Measurements from ENCODE around the gene CSF1R.
"Not testable (repeated sequence)": the region's sequence is repeated elsewhere in the genome, so short reads cannot be mapped to it uniquely, and the experiment has no call there.

The CSF1R gene

DNA sequence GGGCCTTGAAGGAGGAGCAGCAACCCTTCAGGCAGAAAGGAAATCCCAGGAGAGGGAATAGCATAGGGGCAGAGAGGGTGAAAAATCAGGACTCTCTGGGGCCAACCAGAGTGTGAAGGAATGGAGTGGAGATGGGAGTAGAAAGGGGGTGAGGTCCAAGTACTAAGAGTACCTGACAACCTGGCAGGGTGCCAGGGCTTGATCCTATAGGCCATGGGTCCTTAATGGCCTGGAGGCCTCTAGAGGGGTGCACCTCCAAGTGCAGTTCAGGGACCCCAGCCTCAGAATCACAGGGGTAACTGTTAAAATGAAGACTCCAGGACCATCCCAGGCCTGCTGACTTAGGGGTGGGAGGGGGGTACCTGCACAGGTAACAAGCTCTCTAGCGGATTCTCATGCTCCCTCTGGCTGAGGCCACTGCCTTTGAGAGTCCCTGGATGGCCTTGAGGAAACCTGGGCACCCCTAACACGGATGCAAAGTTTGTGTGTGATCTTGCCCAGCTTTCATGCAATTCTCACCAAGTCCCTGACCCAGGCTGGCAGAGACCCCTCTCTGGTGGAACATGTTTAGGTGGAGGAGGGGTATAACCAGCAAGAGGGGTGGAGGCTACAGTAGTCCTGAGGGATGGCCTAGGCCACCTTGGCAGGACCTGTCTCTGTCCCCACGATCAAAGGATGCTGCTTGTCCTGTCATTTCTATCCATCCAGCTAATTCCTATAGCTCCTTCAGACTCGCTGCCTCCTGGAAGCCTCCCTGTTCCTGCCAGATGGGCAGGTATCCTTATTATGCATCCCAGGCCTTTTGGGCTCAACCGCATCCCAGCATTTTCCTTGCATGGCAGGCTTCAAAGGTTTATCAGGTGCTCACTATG is 17.6 kb upstream of the CSF1R start:
- no peak for DNase-seq

DNA sequence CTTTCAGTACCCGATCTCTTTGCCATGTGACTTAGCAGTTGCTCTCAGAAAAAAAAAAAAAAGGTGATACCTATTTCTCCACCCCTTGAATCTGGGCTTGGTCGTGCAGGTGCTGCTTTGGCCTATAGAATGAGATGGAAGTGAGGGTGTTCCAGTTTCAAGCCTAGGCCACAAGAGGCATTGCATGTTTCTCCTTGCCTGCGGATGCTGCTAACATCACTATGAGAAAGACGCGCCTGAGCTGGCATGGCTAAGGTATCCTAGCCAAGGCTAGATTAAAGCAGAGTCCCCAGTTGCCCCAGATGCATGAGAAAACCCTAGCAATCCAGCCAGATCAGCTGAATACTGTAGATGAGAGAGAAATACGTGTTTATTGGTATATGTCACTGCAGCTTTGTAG is 14.7 kb upstream of the CSF1R start:
- no peak for DNase-seq

DNA sequence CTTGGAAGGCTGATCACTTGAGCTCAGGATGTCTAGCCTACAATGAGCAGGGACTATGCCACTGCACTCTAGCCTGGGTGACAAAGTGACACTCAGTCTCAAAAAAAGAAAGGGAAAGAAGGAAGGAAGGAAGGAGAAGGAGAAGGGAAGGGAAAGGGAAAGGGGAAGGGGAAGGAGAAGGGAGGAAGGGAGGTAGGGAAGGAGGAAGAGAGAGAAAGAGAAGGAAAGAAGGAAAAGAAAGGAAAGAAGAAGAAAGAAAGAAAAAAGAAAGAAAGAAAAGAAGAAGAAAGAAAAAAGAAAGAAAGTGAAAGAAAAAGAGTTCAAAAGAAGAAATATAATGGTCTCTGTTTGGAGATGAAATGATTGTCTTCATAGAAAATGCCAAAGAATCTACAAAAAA is 10.8 kb upstream of the CSF1R start:
- DNase-seq: no peak

DNA sequence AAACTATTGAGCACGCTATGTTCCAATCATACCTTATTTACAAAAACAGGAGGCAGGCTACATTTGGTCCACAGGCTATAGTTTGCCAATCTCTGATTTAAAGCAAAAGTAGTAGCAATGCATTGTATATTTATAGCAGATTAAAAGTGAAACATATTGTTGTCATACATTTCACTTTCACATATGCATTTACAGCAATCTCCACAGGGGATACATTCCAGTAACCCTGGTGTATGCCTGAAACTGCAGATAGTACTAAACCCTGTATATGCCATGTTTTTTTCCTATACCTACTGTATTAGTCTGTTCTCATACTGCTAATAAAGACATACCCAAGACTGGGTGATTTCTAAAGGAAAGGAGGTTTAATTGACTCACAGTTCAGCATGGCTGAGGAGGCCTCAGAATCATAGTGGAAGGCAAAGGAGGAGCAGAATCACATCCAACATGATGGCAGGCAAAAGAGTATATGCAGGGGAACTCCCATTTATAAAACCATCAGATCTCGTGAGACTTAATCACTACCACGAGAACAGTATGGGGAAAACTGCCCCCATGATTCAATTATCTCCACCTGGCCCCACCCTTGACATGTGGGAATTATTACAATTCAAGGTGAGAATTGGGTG is 5.9 kb upstream of the CSF1R start:
- DNase-seq: no peak

DNA sequence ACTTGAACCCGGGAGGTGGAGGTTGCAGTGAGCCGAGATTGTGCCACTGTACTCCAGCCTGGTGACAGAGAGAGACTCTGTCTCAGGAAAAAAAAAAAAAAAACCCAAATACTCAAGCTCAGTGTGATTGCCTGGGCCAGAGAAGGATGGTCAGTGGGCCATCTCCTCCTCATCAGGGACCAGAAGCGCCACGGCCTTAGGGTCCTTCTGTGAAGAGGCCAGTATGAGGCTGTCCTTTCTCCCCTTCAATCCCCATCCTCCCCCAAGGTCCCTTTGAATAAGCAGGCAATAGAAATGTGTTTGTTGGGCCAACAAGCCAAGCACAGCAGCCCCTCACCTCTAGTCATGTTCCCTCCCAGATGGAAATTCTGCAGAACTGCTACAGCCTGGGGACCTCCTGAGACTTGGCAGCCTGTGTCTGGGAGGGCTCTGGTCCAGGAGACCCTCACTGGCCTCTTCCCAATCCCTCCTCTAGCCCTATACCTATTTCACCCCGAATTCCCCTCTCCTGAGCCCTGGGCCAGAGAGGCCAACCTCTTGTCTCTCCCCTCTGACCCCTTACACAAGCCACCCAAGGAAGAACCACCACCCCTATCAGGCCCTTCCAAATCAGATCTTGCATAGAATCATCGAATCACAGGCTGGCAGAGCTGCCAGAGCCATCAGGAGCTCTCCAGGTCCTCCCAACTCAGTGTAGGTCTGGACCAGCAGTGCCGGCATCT is 1.0 kb downstream of the CSF1R start:
- no peak for DNase-seq

DNA sequence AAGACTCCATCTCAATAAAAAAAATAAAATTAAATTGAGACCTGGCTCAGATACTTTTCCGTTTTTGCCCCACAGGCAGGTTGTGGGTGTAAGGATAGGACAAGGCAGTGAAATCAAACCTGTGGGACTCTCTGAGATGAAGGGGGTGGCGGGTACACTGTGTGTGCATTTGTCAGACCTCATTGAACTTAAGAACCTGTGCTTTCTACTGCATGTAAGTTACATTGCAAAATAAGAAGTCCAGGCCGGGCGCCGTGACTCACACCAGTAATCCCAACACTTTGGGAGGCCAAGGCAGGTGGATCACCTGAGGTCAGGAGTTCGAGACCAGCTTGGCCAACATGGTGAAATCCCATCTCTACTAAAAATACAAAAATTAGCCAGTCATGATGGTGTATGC is 1.6 kb downstream of the CSF1R start:
- DNase-seq: not testable (repeated sequence)

DNA sequence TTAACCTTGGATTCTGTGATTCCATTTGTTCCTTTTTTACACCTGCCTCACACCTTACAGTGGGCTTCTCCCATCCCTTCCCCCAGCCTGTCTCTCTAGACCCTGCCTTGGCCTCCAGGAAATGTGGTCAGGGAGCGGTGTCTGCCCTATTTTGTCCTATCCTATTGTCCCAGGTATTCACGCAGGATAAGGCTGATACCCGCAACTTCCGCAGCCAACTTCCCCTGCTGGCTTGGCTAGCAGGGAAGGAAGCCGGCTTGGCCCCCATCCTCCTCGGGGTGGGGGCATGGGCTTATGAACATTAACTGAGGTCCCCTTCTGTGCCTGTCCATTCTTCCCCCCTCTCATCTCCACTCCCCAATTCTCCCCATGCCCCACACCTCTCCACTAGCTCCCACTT is 3.5 kb downstream of the CSF1R start:
- no peak for DNase-seq

DNA sequence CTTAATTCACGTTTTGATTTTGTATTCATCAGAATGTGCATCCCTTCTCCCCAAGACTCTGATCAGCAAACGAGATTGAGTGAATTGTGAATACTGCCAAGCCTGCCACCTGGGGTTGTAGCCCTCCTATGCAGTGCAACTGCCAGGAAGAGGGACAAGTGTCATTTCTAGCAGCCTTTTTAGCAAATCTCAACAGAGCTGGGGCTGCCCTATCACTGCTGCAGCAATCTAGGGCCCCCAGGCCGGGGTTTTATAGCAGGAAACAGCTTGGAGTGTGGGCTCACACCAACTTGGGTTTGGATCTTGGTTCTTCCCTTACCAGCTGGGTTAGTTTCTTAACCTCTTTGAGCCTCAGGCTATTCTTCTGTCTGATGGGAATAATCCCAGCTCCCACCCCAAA is 4.0 kb downstream of the CSF1R start:
- peak in 1 of 2 donors; percentile 71 for DNase-seq

DNA sequence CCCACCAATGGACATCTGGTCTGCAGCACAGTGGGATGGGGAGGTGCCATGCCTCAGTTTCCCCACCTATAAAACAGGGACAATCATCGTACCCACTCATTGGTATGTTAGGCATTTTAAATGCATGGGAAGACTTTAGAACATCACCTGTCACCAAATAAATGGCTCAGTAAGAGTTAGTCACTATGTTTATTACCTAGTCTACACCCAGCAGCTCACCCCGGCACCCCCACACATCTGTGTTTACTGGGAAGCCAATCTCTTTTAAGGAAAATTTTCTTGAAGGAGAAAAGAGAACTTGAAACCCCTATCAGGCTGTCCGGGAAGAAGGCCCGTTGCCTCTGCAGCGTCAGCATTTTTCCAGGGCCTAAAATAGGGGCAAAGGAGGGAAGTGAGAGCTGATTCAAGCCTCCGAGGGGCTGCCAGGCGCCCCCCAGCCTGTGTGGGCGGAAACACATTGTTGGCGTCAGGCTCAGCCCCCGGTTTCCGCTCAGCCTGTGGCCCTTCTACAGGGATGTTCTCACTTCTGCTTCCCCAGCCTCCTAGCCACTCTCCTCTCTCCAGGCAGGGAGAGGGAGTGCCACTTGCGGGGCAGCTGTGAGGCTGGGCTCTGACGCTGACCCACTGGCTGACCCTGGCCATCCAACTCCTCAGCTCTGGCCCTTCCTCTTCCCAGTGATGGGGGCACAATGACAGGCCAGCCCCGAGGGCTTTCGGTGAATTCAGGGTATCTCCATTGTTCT is 4.6 kb downstream of the CSF1R start:
- peak; percentile 30 to 96 for DNase-seq

DNA sequence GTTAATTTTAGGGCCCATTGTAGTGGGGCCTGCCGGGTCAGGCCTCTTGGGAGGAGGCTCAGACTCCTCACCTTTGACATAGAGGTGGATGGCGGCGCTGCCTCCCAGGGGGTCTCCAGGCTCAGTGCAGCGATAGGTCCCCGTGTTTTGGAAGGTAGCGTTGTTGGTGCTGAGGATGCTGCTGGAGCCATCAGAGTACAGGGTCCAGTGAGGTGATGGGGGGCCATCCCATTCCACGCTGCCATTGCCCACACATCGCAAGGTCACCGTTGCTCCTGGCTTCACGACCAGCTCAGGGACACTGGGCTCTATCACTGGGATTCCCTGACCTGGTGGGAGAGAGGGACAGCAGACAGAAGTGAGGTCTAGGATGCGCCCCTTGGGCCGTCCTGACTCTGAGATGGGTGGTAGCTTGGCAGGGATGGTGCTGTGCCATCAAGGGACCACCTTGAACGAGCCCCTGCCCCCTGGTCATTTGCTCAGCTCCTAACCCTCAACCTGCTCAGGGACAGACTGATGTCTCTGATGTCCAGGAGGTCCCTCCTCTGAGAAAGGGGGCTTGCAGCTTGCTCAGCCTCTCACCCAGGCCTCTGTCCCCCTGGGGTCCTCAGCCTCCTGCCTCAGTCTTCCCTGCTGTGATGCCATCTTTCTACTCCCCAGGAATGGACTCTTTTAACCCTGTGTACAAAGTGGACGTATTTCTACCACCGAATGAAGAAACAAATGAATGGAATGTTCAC is 5.5 kb downstream of the CSF1R start:
- DNase-seq: no peak

DNA sequence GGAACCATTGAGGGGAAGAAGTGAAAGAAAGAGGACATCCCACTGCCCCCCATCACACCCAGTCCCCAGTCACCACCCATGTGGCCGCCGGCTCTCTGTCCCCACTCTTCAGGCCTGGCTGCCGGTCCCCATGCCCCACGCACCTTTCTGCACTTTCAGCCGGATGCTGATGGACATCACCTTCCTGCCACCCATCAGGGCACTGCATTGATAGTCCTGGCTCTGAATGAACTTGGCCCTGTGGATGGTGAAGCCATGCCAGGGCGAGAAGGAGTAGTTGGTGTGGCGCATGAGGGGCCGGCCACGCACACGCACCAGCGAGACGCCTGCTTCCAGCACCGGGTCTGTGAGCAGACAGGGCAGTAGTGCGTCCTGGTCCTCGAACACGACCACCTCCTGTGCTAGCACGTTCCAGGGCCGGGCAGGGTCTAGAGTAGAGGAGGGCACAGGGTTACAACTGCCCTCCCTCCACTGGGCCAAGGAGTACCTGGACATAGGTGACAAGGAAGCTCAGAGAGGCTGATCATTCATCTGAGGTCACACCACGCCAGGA is 6.4 kb downstream of the CSF1R start:
- DNase-seq: no peak

DNA sequence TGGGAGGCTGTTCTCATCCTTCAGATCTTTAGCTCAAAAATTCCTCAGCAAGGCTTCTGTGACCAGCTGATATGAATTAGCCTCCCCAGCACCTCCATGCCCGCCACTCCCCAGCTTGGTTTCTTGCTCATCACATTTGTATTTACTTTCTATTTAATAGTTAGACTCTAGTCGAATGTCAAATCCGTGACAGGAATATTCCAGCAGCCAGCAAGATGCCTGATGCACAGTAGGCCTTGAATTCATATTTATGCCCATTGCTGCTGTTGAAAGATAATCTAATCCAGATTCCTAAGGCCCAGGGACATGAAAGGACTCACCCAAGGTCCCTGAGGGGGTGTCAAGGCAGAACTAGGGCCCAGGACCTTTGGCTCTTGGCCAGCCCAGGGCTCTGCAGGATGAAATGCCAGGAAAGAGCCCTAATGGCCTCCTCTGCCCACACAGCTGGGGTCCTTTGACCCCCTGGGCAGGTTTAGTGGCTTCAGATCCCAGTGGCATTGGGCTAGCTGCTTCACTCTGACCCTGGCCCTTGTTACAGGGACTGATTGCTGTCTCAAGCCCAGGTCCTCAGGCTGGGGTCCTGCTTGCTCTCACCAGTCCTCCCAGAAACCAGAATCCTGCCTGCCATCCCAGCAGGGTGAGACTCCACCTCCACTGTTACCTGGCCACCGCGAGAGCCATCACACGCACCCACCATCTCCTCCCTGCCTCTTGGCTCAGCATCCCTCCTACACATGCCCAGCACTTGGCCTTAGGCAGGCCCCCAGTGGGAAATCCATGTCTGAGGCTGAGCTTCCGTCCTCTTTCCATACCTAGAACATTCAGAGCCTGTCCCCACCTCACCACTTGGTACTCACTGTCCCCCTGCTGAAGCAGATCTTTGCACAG is 7.3 kb downstream of the CSF1R start:
- no peak for DNase-seq

DNA sequence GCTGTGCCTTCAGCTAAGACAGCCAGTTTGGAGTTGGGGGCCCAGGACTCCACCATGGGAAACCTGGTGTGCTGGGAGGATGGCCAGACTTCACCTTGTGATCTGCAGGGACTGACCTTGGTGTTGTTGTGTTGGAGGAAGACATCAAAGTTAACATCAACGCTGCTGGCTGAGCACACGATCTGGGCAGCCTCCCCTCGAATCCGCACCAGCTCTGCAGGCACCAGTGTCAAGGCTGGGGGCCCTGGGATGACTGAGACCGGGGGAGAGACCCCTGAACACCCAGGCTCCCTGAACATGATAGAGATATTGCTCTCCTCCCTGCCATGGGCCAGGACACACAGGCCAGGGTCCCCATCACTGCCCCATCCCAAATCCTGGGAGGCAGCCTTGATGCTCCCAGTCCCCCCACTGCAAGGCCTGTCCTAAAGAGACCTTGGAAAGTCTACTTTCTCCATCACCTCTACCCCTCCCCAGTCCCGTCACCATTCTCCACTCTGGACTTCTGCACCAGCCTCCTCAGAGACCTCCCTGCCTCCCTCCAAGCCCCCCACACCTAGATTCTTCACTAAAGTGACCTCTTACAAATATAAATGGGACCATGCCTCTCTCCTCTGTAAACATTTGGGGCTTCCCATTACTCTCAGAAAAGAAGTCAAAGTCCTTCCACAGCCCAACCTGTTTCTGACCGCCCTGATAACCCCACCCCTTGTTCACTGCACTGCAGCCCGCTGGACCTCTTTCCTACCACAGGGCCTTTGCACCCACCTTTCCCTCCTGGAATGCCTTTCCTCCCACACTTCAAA is 8.2 kb downstream of the CSF1R start:
- no peak for DNase-seq

DNA sequence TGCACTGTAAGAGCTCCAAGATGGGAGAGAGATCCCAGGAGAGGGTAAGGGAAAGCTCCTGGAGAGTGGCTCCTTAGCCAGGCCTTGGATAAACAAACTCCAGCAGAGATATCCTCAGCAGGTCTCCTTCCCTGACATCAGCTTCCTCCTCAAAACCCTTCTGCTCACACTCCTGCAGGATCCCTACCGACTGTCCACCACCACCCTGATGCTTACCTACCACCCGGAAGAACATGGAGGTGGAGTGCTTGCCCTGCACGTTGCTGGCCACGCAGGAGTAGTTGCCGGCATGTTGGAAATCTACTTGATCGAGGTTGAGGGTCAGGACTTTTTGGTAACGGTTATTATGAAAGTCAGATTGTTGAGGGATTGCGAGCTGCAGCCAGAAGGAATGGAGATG is 9.3 kb downstream of the CSF1R start:
- DNase-seq: no peak

DNA sequence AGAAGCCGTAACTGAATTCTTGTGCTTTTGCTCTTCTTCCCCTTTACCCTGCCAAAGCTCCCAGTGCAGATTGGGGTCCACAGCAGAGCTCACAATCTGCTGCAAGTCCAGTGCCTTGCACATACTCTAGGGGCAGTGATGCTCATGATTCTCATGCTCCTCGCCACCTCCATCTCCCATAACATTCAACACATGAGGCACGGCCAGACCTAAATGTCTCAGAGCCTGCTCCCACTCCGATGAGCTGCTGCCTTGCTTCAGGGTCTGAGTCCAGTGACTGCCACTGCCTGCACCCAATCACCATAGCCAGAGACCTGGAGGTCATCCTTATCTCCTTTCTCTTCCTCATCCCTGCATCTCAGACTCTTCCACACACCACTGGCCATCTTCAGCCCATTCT is 10.5 kb downstream of the CSF1R start:
- DNase-seq: no peak

DNA sequence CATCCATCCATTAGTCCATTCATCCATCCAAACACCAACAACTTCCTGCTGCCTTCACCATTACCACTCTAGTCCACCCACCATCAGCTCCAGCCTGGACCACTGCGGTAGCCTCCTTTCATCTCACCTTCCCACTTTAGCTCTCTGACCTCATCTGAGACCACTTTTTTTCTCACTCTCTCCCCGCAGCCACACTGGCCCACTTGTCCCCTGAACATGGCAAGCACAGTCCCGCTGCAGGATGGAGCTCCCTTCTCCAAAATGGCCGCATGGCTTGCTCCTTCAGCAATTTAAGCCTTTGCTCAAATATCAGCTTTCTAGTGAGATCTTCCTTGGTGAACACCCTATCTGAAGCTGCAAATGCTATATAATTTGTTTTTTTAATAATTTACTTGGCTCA is 11.1 kb downstream of the CSF1R start:
- no peak for DNase-seq

DNA sequence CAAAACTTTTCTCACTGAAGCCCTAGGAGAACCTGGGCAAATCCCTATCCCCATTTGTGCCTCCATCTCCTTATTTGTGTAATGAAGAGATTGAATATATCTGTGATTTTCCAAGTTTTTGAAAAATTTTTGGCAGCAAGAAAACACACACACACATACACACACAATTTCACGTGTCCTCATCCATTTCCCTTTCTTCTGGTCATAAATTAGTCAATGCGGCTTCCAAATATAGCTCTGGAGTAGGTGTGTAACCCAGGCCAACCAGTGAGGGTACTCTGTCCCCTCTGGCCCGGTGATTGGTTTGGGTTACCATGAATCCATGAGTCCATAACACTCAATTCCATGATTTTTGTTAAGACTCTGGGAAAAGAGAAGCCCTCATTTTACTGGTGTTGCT is 12.7 kb downstream of the CSF1R start:
- DNase-seq: no peak

DNA sequence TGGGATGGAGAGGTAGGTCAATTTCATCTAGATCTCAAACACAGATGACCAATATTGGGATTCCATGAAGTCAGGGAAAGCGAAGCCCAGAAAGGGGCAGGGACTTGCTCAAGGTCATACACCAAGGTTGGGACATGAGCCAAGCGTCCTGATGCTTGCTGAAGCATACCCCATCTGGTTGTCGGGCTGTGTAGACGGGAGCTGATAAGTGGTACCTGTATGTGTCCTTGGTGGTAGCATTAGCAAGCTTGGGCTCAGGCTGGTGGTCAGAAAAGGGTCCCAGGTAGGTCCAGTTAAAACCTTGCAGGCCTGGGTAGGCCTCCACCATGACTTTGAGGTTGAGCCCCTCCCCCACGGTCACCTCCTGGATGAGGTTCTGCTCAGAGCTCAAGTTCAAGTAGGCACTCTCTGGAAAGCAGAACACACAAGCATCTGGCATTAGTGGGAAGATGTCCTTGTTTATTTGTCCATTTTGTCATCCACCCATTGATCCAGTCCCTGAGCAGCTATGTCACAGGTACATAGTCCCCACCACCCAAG is 13.2 kb downstream of the CSF1R start:
- DNase-seq: no peak

DNA sequence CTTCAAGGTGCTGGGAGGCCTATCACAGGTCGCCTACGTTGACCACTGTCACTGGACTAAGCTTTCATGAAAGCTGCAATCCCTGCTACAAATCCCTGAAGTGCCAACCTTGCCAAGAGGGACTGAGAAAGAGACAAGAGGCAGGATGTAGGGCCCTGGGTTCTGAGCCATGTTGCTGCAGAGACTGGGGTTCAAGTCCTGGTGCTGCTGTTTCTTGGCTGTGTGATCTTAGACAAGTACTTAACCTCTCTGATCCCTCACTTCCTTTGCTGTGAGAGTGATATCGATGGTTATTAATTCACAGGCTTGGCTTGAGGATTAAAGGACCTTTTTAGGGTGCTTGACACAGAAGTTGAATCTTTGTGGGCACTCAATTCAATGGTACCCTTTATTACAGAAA is 15.5 kb downstream of the CSF1R start:
- DNase-seq: no peak

All from bone marrow (tissue), 2 donors.